Adipose tissue (tissue), 3 donors: ENCODE results near the gene ADGRG3. TPM values are rescaled to one million over a fixed set of nuclear protein-coding genes. Genes with fewer than 3 reads are reported as not detected.

Experiments
- H3K27ac ChIP-seq: one replicate; pipeline ENCODE4 v1.5.1; 2013; ENCODE audit warnings: low read depth, low read length
- WGBS, 3 donors: extraction: QIAGEN DNeasy Blood & Tissue Kit; methylation state at CpG; one replicate each; pipeline ENCODE4 v1.1.7; 2013; 5-methylcytosine and 5-hydroxymethylcytosine counted together
- polyA plus RNA-seq, 3 donors: library from polyadenylated mRNA; stranded (reverse); fragments of 200-250 nt; gene quantifications; one replicate each; pipeline ENCODE4 v1.2.3, GENCODE V29; 2013
- donor health status: healthy with polysubstance abuse.
- donor health status: Bipolar disorder and iron deficiency.
- donor health status: healthy.

Gene ADGRG3
- 10 to 100 TPM in 1 of 3 donors, 1 to 10 TPM in 1, under 1 TPM in 1; 0.32 to 15.7 (median 8.4) TPM for polyA plus RNA-seq

- WGBS, 3 donors = 60 to 86% (median 85%) methylated on average over 10 to 11 of the region's 11 CpGs
- peak within 1 kb of the TSS; percentile 59 for H3K27ac ChIP-seq
Measured at GRCh38 chr16:57668263-57668571, at the start of gene ADGRG3. Gene ADGRG3, plus strand, starts transcription at chr16:57668306. Its CDS starts 42 bp downstream, at chr16:57668348.

GRCh38 chr16:57619133-57619605, 48.9 kb upstream of the ADGRG3 start:
- 56 to 88% (median 86%) methylated on average over 8 of the region's 8 CpGs for WGBS, 3 donors
- H3K27ac ChIP-seq = no peak overlapping the region

- no peak overlapping the region for H3K27ac ChIP-seq
- 32 to 89% (median 78%) methylated on average over 16 of the region's 16 CpGs for WGBS, 3 donors
Measured at GRCh38 chr16:57619606-57620334, 48.3 kb upstream of the ADGRG3 start.

GRCh38 chr16:57620335-57621231, 47.5 kb upstream of the ADGRG3 start:
- no peak overlapping the region for H3K27ac ChIP-seq
- 31 to 84% (median 78%) methylated on average over 27 of the region's 27 CpGs for WGBS, 3 donors

- WGBS, 3 donors = 37 to 76% (median 73%) methylated on average over 10 of the region's 10 CpGs
- H3K27ac ChIP-seq = no peak overlapping the region
Measured at GRCh38 chr16:57621521-57622271, 46.4 kb upstream of the ADGRG3 start.

- WGBS, 3 donors = 51 to 79% (median 72%) methylated on average over 16 of the region's 16 CpGs
- no peak overlapping the region for H3K27ac ChIP-seq
Measured at GRCh38 chr16:57622361-57623250, 45.5 kb upstream of the ADGRG3 start.

- no peak overlapping the region for H3K27ac ChIP-seq
- 32 to 81% (median 76%) methylated on average over 17 of the region's 17 CpGs for WGBS, 3 donors
Measured at GRCh38 chr16:57623251-57624043, 44.7 kb upstream of the ADGRG3 start.

- H3K27ac ChIP-seq = no peak overlapping the region
- 75 to 91% (median 81%) methylated on average over 8 of the region's 8 CpGs for WGBS, 3 donors
Measured at GRCh38 chr16:57624044-57624688, 43.9 kb upstream of the ADGRG3 start.

- 54 to 70% (median 55%) methylated on average over 17 of the region's 17 CpGs for WGBS, 3 donors
- no peak overlapping the region for H3K27ac ChIP-seq
Measured at GRCh38 chr16:57624806-57625500, 43.2 kb upstream of the ADGRG3 start.

GRCh38 chr16:57626420-57627170, 41.5 kb upstream of the ADGRG3 start:
- H3K27ac ChIP-seq = no peak overlapping the region
- WGBS, 3 donors = 78 to 86% (median 83%) methylated on average over 10 of the region's 10 CpGs

- WGBS, 3 donors = 63 to 79% (median 66%) methylated on average over 15 of the region's 15 CpGs
- H3K27ac ChIP-seq = no peak overlapping the region
Measured at GRCh38 chr16:57627184-57627871, 40.8 kb upstream of the ADGRG3 start.

- 16 to 46% (median 18%) methylated on average over 29 to 32 of the region's 32 CpGs for WGBS, 3 donors
- H3K27ac ChIP-seq = no peak within 1 kb of the TSS
Measured at GRCh38 chr16:57628008-57628781, 39.9 kb upstream of the ADGRG3 start, which contains the start of gene ADGRG1. Gene ADGRG1, plus strand, starts transcription at chr16:57628630. Its CDS starts 21,658 bp downstream, at chr16:57650288.

GRCh38 chr16:57628783-57629293, 39.3 kb upstream of the ADGRG3 start:
- 30 to 76% (median 33%) methylated on average over 6 to 7 of the region's 7 CpGs for WGBS, 3 donors
- no peak overlapping the region for H3K27ac ChIP-seq
